ENCODE data around the gene SEMA3C.

SEMA3C gene

GRCh38 chr7:80823057-80823456 is 95.8 kb downstream of the SEMA3C start:
- DNase-seq (ENCODE audit: low spot score): peak; percentile 42

- DNase-seq (ENCODE audit: low spot score): no peak
These were observed 97.0 kb downstream of the SEMA3C start for GRCh38 chr7:80821771-80822319.

GRCh38 chr7:80819503-80819902 is 99.3 kb downstream of the SEMA3C start:
- no peak for DNase-seq (ENCODE audit: low spot score)

- no peak for DNase-seq (ENCODE audit: low spot score)
These were observed 100.7 kb downstream of the SEMA3C start for GRCh38 chr7:80818181-80818580.

- no peak for DNase-seq (ENCODE audit: low spot score)
These were observed 102.0 kb downstream of the SEMA3C start for GRCh38 chr7:80816806-80817205.

- DNase-seq (ENCODE audit: low spot score): no peak
These were observed 103.1 kb downstream of the SEMA3C start for GRCh38 chr7:80815733-80816132.

GRCh38 chr7:80809545-80809944 is 109.3 kb downstream of the SEMA3C start:
- DNase-seq (ENCODE audit: low spot score): no peak

GRCh38 chr7:80807166-80807900 is 111.5 kb downstream of the SEMA3C start:
- no peak for DNase-seq (ENCODE audit: low spot score)

- no peak for DNase-seq (ENCODE audit: low spot score)
These were observed 112.2 kb downstream of the SEMA3C start for GRCh38 chr7:80806663-80807062.

GRCh38 chr7:80804589-80804988 is 114.3 kb downstream of the SEMA3C start:
- no peak for DNase-seq (ENCODE audit: low spot score)

GRCh38 chr7:80802527-80802926 is 116.3 kb downstream of the SEMA3C start:
- no peak for DNase-seq (ENCODE audit: low spot score)

- DNase-seq (ENCODE audit: low spot score): no peak
These were observed 123.9 kb downstream of the SEMA3C start for GRCh38 chr7:80794631-80795573.

- DNase-seq (ENCODE audit: low spot score): peak; percentile 51
These were observed 127.3 kb downstream of the SEMA3C start for GRCh38 chr7:80791509-80791929.

GRCh38 chr7:80790877-80791276 is 128.0 kb downstream of the SEMA3C start:
- no peak for DNase-seq (ENCODE audit: low spot score)

- DNase-seq (ENCODE audit: low spot score): no peak
These were observed 131.1 kb downstream of the SEMA3C start for GRCh38 chr7:80787721-80788120.

- DNase-seq (ENCODE audit: low spot score): no peak
These were observed 132.8 kb downstream of the SEMA3C start for GRCh38 chr7:80785961-80786536.

GRCh38 chr7:80785276-80785675 is 133.6 kb downstream of the SEMA3C start:
- DNase-seq (ENCODE audit: low spot score): no peak

GRCh38 chr7:80783678-80784327 is 135.0 kb downstream of the SEMA3C start:
- DNase-seq (ENCODE audit: low spot score): no peak

GRCh38 chr7:80783186-80783677 is 135.6 kb downstream of the SEMA3C start:
- no peak for DNase-seq (ENCODE audit: low spot score)

- DNase-seq (ENCODE audit: low spot score): no peak
These were observed 137.3 kb downstream of the SEMA3C start for GRCh38 chr7:80781561-80781979.

GRCh38 chr7:80781146-80781545 is 137.7 kb downstream of the SEMA3C start:
- no peak for DNase-seq (ENCODE audit: low spot score)

- DNase-seq (ENCODE audit: low spot score): no peak
These were observed 139.4 kb downstream of the SEMA3C start for GRCh38 chr7:80779456-80779855.

Data from D341Med (cell line).